T1000 (cell line): ENCODE data around the gene ANKS1A.
"Not testable (repeated sequence)": the region's sequence is repeated elsewhere in the genome, so short reads cannot be mapped to it uniquely, and the experiment has no call there.

ENCODE experiments used
- DNase-seq: peaks from one replicate; lab custom pipeline; 2025; ENCODE audit warnings: mixed read lengths; lab: John Stamatoyannopoulos, UW

Gene ANKS1A

GRCh38 chr6:35106061-35106460 lies 217.0 kb downstream of the ANKS1A start:
- not testable (repeated sequence) for DNase-seq

- not testable (repeated sequence) for DNase-seq
Measured at GRCh38 chr6:35107208-35107607, 218.2 kb downstream of the ANKS1A start.

DNA sequence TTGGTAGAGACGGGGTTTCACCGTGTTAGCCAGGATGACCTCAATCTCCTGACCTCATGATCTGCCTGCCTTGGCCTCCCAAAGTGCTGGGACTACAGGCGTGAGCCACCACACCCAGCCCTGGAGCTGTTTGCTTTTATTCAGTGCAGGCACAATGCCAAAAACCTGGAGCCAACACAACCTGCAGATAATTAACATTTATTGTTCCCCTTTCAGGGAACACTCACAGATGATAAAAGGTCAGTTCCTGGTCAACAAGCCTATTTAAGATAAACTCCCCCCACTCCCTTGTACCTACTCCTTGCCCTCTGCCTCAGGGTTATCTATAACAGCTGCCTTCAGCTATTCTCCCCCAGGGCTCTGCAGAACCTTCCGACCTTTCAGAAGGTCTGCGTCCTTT lies 218.7 kb downstream of the ANKS1A start:
- not testable (repeated sequence) for DNase-seq

- DNase-seq: no peak
Measured at GRCh38 chr6:35108309-35108885, 219.3 kb downstream of the ANKS1A start.

- DNase-seq: no peak
Measured at GRCh38 chr6:35120746-35121145, 231.7 kb downstream of the ANKS1A start.

DNA sequence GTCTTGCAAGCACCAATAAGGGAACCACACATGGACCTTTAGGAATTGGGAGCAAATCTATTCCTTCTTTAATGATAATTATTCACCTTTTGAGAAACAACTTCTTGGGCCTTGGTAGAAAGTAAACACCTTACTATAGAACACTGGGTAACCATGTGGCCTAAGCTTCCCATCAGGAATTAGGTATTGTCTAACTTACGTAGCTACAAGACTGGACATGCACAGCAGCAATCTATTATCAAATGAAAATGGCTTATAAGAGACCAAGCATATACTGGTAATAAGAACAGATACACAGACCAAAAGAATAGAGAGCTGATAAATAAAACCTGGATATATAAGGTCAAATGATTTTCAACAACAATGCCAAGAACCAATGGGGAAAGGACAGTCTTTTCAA lies 235.3 kb downstream of the ANKS1A start:
- no peak for DNase-seq

GRCh38 chr6:35128042-35128441 lies 239.0 kb downstream of the ANKS1A start:
- no peak for DNase-seq

DNA sequence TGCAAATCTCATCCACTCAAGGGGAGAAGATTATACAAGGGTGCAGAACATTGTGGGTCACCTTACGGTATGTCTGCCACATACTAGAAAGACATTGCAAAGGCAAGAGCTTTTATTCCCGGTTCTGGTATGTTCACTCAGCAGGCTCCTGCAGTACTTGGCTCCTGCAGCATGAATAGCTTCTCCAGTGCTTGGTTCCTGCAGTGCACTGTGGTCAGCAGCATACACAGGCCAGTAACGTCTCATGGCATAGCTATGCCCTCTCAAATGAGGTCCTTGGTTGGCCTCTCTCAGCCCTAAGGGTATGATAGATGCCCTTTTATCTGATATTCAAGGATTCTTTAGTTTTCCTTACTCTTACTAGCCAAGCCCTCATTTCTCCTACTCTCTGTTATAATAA lies 239.4 kb downstream of the ANKS1A start:
- peak; percentile 8 for DNase-seq

DNA sequence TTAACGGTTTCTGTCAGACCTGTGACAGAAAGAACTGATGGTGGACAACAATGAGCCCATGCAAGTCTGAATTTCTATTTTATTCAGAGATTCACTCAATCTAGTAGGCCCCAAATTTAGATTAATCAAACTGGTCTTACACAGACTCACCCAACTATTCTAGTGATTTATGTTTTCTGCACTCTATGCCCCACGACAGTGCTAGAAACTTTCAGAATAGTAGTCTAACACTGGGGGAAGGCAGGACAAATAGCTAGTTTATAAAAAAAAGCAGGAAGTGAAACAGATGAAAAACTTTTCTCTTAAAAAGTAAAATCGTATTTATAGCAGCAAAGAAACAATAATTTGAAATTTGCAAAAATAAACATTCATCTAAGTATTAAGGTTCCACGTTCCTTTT lies 247.1 kb downstream of the ANKS1A start:
- DNase-seq: no peak

DNA sequence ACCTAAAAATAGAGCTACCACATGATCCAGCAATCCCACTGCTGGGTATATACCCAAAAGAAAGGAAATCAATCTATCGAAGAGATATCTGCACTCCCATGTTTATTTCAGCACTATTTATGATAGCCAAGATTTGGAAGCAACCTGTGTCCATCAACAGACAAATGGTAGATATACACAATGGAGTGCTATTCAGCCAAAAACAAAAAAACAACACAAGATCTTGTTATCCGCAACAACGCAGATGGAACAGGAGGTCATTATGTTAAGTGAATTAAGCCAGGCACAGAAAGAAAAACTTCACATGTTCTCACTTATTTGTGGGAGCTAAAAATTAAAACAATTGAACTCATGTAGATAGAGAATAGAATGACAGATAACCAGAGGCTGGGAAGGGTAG lies 249.1 kb downstream of the ANKS1A start:
- DNase-seq: not testable (repeated sequence)

- no peak for DNase-seq
Measured at GRCh38 chr6:35139470-35139869, 250.4 kb downstream of the ANKS1A start.

DNA sequence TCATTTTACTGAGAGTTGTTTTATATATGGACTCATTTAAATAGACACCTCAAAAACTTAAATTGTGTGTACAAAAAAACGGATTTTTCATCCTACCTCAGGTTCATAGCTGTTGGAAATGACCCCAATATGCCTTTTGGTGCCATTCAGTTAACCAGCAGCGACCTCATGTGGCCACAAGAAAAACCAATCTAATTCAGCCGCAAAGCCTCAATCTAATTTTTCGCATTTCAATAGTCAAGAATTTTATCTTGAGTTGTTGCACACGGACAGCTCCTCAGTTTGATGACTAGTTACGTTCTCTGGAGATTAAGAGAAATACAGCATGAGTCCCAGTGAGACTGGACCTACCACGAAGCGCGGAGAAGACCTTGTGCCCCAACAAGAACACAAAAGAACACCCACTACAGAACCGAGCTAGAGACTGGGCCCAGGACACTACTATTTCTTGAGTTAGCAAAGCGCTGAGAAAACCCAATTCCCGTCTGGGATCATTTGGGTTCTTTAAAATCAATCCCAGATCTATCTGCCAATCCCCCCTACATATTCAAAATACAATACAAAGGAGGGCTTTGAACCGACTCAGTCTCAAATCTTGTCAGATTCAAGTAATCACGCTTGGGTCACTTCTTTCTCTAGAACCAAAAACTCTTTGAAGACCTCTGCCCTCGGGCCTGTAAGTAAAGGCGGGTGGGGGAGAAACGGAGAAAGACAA lies 251.0 kb downstream of the ANKS1A start:
- no peak for DNase-seq

GRCh38 chr6:35140639-35141006 lies 251.6 kb downstream of the ANKS1A start:
- no peak for DNase-seq
